GM13976 (cell line): ENCODE data around the gene KIDINS220.
A peak's percentile ranks its signal among the peaks of the same experiment; 100 is the strongest.

Experiments
- DNase-seq: peaks from one replicate; pipeline ENCODE4 v3.0.0; 2012; ENCODE audit warnings: low spot score
- in situ Hi-C: fragments of 300-500 bp; cut with MboI; formaldehyde crosslinking; loops from one replicate; pipeline ENCODE4 v1.12.0; 2022; ENCODE audit warnings: low sequenced_read_pairs, mixed read lengths, inconsistent platforms; ENCODE audit not compliant: unreplicated experiment
- TF ChIP-seq, protein P1 (sequence below): IDR thresholded peaks from 2 replicates; pipeline ENCODE4 v1.5.1; 2012; ENCODE audit warnings: borderline replicate concordance, mild to moderate bottlenecking; ENCODE audit not compliant: insufficient read depth; ENCODE audit errors: extremely low read depth, missing control alignments, control extremely low read depth

Gene KIDINS220

DNA sequence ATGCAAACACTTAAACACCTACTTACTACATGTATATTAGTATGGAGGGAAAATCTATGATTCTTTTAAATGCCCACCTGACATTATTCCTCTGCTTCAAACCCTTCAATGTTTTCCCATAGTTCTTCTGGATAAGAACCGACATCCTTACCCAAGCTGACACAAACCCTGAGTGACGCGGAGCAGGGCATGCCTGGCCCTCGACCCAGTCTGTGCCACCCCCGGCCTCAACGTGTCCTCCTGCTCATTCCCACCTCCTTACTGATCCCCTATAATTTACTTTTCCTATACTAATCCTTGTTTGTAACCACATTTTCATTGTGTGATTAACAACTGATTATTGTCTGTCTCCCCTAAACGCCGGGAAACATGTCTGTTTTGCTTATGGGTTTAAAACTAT lies 17.5 kb downstream of the KIDINS220 start:
- in situ Hi-C loops = no loop called here
- TF ChIP-seq, protein P1, sequence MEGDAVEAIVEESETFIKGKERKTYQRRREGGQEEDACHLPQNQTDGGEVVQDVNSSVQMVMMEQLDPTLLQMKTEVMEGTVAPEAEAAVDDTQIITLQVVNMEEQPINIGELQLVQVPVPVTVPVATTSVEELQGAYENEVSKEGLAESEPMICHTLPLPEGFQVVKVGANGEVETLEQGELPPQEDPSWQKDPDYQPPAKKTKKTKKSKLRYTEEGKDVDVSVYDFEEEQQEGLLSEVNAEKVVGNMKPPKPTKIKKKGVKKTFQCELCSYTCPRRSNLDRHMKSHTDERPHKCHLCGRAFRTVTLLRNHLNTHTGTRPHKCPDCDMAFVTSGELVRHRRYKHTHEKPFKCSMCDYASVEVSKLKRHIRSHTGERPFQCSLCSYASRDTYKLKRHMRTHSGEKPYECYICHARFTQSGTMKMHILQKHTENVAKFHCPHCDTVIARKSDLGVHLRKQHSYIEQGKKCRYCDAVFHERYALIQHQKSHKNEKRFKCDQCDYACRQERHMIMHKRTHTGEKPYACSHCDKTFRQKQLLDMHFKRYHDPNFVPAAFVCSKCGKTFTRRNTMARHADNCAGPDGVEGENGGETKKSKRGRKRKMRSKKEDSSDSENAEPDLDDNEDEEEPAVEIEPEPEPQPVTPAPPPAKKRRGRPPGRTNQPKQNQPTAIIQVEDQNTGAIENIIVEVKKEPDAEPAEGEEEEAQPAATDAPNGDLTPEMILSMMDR = no peak
- no peak for DNase-seq

DNA sequence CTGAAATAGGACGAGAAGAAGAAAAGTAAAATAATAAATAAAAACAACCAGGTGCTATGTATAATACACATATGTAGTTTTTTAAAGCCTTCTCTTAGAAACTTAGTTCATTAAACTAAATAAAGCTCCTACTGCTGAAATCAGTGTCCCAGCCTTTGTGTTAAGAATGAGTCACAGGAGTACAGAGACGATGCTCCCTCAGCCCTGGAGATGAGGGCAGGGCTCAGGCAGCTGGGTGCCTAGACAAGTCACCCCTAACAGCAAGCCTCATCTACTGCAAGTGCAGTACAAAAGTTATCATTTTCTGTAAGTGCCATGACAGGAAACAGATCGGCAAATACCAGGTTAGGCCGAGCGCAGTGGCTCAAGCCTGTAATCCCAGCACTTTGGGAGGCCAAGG lies 18.2 kb downstream of the KIDINS220 start:
- DNase-seq = no peak
- in situ Hi-C loops = no loop called here
- TF ChIP-seq, protein P1 = no peak

DNA sequence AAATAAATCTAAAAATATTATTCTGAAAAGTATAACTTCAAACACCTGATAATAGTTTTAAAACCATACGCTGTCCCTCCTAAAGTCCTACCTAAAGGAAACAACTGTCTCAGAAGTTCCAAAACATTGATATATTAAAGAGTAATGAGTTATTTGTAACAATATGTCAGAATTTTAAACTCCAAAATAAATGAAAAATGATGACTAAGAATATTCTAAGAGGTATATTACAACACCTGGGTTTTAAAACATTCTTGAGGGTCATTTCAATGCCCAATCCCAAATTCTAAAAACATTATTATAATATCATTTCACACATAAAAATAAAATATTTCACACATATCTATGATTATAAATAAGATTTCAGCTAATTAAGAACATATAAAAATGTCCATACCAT lies 20.2 kb downstream of the KIDINS220 start:
- in situ Hi-C loops = no loop called here
- TF ChIP-seq, protein P1 = no peak
- DNase-seq = no peak

DNA sequence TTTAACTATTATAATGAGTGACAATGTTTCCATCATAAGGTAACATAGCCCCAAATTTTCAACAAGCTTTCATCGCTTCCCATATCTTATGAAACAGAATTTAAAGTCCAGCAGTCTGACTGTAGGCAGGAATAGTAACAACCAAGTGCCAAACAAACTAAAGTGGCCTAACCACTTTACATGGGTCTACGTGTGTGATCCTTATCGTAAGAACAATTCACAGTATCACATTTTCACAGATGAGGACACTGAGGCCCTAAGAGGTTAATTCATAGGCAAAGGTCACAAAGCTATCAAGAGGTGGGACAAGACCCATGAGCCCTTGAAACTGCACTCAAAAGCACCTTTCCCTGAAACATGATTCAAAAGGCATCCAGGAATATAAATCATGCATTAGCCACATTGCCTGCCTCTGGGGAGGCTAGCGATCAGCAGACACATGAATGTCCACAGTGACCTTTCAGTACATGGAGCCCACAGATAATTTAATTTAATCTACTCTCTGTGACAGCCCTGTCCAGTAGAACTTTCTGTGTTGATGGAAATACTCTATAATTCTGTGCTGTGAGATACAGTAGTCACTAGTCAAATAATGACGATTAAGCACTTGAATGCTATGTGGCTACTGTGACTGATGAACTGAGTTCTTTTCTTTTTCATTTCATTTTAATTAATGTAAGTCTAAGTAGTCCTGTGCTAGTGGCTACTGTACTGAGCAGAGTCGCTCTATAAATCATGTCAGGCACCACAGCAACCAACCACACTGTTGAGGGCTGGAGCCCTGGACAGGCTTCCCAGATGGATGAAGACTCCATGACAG lies 30.3 kb downstream of the KIDINS220 start:
- TF ChIP-seq, protein P1 = no peak
- no peak for DNase-seq
- in situ Hi-C loops = no loop called here

DNA sequence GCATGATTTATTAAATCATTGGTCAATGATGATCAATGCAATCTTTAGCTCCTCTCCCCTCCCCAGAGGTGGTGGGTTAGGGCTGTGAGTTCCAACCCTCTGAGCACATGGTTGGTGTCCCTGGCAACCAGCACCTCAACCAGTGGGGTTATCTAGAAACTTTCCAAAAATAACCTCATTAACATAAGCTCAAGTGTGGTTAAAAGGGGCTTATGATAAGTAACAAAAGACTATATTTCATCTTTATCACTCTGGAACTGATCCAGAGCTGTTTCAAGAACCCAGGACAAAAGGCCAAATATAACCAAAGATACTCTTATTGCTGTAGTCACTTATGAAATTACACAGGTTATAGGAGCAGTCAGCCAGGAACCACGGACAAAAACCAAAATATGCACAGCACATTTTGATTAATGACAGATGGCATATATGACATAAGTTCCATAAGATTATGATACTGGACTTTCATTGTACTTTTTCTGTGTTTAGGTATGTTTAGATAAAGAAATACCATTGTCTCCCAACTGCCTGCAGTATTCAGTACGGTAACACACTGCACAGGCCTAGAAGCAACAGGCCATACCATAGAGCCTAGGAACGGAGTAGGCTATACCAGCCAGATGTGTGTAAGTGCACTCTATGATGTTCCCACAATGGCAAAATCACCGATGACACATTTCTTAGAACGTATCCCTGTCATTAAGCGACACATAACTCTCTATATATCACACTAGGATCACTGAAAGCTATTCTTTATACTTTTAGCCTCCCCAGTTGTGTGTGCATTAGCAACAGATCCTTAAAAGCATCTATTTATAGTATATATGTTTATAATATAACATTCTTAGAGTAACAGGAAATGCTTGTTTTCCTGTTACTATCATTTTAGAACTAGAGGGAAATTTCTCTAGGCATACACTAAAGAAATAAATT lies 31.9 kb downstream of the KIDINS220 start:
- in situ Hi-C loops = no loop called here
- TF ChIP-seq, protein P1 = no peak
- no peak for DNase-seq

DNA sequence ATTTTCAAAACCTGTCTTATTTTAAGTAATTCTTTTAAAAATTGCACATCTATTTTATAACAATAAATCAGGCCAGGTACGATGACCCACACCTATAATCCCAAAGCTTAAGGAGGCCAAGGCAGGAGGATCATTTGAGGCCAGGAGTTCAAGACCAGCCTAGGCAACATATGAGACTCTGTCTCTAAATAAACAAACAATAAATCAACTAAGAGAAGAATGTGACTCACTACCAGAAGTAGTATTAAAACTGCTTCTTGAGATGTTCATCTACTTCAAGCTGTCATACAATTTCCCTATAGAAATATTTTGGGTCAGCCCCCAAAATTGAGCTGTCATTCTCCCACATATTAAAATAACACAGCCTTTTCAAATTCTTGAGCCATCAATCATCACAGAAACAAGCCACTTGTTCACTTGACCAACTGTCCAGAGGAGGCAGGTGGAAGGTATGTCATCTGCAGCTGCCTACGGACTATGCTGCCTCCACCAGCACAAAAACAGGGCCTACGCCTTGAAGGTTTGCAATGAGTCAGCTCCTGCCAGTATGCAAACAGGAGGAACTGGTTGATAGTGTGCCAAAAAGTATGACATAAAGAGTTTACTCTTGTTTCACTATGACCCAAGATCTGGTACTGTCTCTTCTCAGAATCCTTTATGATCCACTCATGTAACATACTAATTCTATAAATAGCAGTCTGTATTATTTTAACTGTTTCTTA lies 33.6 kb downstream of the KIDINS220 start:
- TF ChIP-seq, protein P1 = no peak
- peak; percentile 65 for DNase-seq
- in situ Hi-C loops = no loop called here
